A673 (cell line): Measurements from ENCODE around the gene SGTA.

Experiments used
- CTCF ChIP-seq: fragments of 300-800, 200-600 bp; sonication (generic); conservative IDR thresholded peaks from 2 replicates; pipeline ENCODE4 v1.5.1; 2017; ENCODE audit warnings: low read depth, mild to moderate bottlenecking, antibody characterized with exemption, low read length, moderate library complexity, mixed read lengths
- EZH2 ChIP-seq: fragments of 200-600 bp; sonication (generic); IDR thresholded peaks from 2 replicates; pipeline ENCODE4 v1.6.1; 2017; ENCODE audit warnings: borderline replicate concordance, low read depth, mild to moderate bottlenecking, mixed read lengths, antibody characterized with exemption, low read length; ENCODE audit not compliant: poor library complexity, severe bottlenecking

DNA sequence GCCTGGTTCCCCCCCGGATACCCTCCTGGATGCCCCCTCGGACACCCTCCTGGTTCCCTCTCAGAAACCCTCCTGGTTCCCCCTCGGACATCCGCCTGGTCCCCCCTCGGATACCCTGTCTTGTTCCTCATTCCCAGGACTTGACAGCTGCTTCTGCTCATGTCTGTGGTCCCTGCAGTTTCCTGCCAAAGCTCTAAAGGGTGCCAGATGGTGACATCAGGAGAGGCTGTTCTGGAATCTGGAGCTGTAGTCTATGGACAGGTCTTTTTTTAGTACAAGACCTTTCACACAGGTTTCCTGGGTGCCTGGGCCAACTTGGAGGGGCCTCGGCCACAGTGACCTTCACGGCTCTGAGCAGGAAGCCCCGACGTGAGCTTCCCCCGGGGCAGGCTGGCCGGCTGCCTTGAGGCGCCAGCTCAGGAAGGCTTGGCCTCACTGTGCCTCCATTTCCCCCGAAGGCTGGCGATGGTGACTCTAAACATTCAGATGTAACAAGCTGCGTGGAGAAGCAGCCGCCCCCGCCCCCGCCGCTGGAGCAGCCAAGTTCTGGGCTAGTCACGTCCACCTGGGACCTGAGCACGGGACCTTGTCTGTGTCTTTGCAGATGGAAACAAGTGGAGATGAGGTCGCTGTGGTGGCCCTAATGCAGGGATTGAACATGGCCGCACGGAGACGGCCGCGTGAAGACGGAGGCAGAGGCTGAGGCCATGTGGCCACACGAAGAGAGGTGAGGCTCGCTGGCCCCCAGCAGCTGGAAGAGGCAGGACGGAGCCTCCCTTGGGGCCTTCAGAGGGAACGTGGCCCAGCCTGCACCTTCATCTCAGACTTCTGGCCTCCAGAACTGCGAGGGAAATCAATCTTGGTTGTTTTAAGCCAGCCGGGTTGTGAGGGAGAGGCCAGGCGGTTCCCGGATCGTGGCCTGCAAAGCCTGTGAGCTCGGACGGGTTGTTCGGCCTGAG is 12.7 kb downstream of the SGTA start:
- TF ChIP-seq CTCF (no peak), EZH2 (no peak)
